SK-N-SH treated with all-trans-retinoic acid at 6 μM for 48 hours (cell line): ENCODE data around the gene ATP11A.
"Not testable (repeated sequence)": the region's sequence is repeated elsewhere in the genome, so short reads cannot be mapped to it uniquely, and the experiment has no call there.

Experiments
- ATAC-seq: fragments of 200-7000 bp; cut with Tn5 transposase; 3 replicates; pipeline ENCODE4 v1.9.1; 2020; ENCODE audit warnings: mild to moderate bottlenecking, moderate library complexity
- ARNTL ChIP-seq: fragments of 450-650 bp; formaldehyde crosslinking; IDR thresholded peaks from 2 replicates; pipeline ENCODE4 v1.5.0; 2020; ENCODE audit warnings: low read depth, mild to moderate bottlenecking, moderate library complexity, borderline replicate concordance
- BACH2 ChIP-seq: fragments of 250-450 bp; sonication (Bioruptor Pico); IDR thresholded peaks from 2 replicates; pipeline ENCODE4 v1.9.0; 2021; ENCODE audit warnings: mild to moderate bottlenecking, borderline replicate concordance
- ESRRG ChIP-seq: fragments of 250-450 bp; sonication (Bioruptor Pico); IDR thresholded peaks from 2 replicates; pipeline ENCODE4 v1.6.1; 2021; ENCODE audit warnings: mild to moderate bottlenecking
- OSR1 ChIP-seq: fragments of 250-450 bp; sonication (Bioruptor Pico); IDR thresholded peaks from 2 replicates; pipeline ENCODE4 v1.8.0; 2022; ENCODE audit warnings: moderate library complexity, mild to moderate bottlenecking, inconsistent platforms
- PPARA ChIP-seq: fragments of 250-450 bp; sonication (Bioruptor Pico); IDR thresholded peaks from 2 replicates; pipeline ENCODE4 v1.5.0; 2020; ENCODE audit warnings: mild to moderate bottlenecking, borderline replicate concordance
- RARB ChIP-seq: fragments of 250-450 bp; sonication (Bioruptor Pico); IDR thresholded peaks from 2 replicates; pipeline ENCODE4 v1.8.0; 2021; ENCODE audit warnings: mild to moderate bottlenecking, moderate library complexity
- SNAI2 ChIP-seq: fragments of 250-450 bp; sonication (Bioruptor Pico); IDR thresholded peaks from 2 replicates; pipeline ENCODE4 v1.5.0; 2020; ENCODE audit warnings: mild to moderate bottlenecking, moderate library complexity
- TCF4 ChIP-seq: fragments of 250-450 bp; sonication (Bioruptor Pico); IDR thresholded peaks from 2 replicates; pipeline ENCODE4 v1.8.0; 2021; ENCODE audit warnings: mild to moderate bottlenecking, moderate library complexity, borderline replicate concordance
- TOX ChIP-seq: fragments of 250-450 bp; sonication (Bioruptor Pico); IDR thresholded peaks from 2 replicates; pipeline ENCODE4 v1.8.0; 2021; ENCODE audit warnings: mild to moderate bottlenecking, moderate library complexity, borderline replicate concordance
- ZC3H10 ChIP-seq: fragments of 250-450 bp; sonication (Bioruptor Pico); IDR thresholded peaks from 2 replicates; pipeline ENCODE4 v1.5.1; 2021; ENCODE audit warnings: mild to moderate bottlenecking, moderate library complexity
- ZNF565 ChIP-seq: fragments of 450-650 bp; formaldehyde crosslinking; conservative IDR thresholded peaks from 2 replicates; pipeline ENCODE4 v1.5.0; 2020; ENCODE audit warnings: low read depth, mild to moderate bottlenecking, moderate library complexity
- ZNF8 ChIP-seq: fragments of 450-650 bp; formaldehyde crosslinking; IDR thresholded peaks from 2 replicates; pipeline ENCODE4 v1.5.0; 2020; ENCODE audit warnings: mild to moderate bottlenecking, moderate library complexity
- TF ChIP-seq, protein P1 (sequence below): fragments of 250-450 bp; sonication (Bioruptor Pico); IDR thresholded peaks from 2 replicates; pipeline ENCODE4 v1.8.0; 2020; ENCODE audit warnings: mild to moderate bottlenecking, moderate library complexity, borderline replicate concordance
- TF ChIP-seq, protein P2 (sequence below): fragments of 250-450 bp; sonication (Bioruptor Pico); IDR thresholded peaks from 2 replicates; pipeline ENCODE4 v1.5.1; 2021; ENCODE audit warnings: mild to moderate bottlenecking, moderate library complexity
- TF ChIP-seq, protein P3 (sequence below): fragments of 250-450 bp; sonication (Bioruptor Pico); IDR thresholded peaks from 2 replicates; pipeline ENCODE4 v1.8.0; 2021; ENCODE audit warnings: low read depth, mild to moderate bottlenecking, moderate library complexity, borderline replicate concordance
- TF ChIP-seq, protein P4 (sequence below): fragments of 250-450 bp; sonication (Bioruptor Pico); IDR thresholded peaks from 2 replicates; pipeline ENCODE4 v1.5.1; 2020; ENCODE audit warnings: low read depth, mild to moderate bottlenecking, moderate library complexity

Gene ATP11A

DNA sequence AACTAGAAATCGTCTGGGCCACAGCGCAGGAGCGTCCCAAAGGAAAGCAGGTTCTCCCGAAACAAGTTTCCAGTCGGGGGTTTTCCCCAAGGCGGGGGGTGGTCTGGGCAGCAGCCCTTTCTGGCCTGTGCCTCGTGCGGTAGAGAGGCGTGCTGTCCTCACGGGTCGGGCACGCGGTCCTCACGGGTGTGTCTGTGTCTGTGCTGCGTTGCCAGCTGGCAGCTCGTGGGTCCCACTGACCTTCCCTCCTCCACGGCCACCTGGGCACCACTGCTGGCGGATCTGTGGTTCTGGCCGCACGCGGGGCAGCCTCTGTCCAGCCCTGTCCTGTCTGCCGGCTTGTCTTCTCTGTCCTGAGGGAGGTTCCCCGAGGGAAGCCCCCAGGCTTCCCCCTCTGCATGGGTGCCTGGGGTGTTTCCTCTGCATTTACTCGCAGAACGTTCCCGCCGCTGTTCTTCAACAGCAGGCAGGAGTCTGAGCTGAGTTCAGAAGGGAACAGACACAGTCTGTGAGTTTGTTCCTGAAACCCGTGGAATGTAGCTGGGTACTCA is 181.0 kb downstream of the ATP11A start:
- TF ChIP-seq, protein P1, sequence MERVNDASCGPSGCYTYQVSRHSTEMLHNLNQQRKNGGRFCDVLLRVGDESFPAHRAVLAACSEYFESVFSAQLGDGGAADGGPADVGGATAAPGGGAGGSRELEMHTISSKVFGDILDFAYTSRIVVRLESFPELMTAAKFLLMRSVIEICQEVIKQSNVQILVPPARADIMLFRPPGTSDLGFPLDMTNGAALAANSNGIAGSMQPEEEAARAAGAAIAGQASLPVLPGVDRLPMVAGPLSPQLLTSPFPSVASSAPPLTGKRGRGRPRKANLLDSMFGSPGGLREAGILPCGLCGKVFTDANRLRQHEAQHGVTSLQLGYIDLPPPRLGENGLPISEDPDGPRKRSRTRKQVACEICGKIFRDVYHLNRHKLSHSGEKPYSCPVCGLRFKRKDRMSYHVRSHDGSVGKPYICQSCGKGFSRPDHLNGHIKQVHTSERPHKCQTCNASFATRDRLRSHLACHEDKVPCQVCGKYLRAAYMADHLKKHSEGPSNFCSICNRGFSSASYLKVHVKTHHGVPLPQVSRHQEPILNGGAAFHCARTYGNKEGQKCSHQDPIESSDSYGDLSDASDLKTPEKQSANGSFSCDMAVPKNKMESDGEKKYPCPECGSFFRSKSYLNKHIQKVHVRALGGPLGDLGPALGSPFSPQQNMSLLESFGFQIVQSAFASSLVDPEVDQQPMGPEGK: no peak
- TF ChIP-seq ESRRG (no peak), ZNF565 (CRISPR knock-in tag) (no peak), BACH2 (CRISPR knock-in tag) (no peak), PPARA (CRISPR knock-in tag) (no peak), RARB (CRISPR knock-in tag) (no peak), OSR1 (CRISPR knock-in tag) (no peak), ZNF8 (CRISPR knock-in tag) (no peak), ZC3H10 (CRISPR knock-in tag) (no peak), TCF4 (CRISPR knock-in tag) (no peak)
- TF ChIP-seq, protein P2, sequence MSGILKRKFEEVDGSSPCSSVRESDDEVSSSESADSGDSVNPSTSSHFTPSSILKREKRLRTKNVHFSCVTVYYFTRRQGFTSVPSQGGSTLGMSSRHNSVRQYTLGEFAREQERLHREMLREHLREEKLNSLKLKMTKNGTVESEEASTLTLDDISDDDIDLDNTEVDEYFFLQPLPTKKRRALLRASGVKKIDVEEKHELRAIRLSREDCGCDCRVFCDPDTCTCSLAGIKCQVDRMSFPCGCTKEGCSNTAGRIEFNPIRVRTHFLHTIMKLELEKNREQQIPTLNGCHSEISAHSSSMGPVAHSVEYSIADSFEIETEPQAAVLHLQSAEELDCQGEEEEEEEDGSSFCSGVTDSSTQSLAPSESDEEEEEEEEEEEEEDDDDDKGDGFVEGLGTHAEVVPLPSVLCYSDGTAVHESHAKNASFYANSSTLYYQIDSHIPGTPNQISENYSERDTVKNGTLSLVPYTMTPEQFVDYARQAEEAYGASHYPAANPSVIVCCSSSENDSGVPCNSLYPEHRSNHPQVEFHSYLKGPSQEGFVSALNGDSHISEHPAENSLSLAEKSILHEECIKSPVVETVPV (CRISPR knock-in tag): no peak
- TF ChIP-seq, protein P3, sequence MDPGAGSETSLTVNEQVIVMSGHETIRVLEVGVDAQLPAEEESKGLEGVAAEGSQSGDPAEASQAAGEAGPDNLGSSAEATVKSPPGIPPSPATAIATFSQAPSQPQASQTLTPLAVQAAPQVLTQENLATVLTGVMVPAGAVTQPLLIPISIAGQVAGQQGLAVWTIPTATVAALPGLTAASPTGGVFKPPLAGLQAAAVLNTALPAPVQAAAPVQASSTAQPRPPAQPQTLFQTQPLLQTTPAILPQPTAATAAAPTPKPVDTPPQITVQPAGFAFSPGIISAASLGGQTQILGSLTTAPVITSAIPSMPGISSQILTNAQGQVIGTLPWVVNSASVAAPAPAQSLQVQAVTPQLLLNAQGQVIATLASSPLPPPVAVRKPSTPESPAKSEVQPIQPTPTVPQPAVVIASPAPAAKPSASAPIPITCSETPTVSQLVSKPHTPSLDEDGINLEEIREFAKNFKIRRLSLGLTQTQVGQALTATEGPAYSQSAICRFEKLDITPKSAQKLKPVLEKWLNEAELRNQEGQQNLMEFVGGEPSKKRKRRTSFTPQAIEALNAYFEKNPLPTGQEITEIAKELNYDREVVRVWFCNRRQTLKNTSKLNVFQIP (CRISPR knock-in tag): no peak
- TF ChIP-seq, protein P4, sequence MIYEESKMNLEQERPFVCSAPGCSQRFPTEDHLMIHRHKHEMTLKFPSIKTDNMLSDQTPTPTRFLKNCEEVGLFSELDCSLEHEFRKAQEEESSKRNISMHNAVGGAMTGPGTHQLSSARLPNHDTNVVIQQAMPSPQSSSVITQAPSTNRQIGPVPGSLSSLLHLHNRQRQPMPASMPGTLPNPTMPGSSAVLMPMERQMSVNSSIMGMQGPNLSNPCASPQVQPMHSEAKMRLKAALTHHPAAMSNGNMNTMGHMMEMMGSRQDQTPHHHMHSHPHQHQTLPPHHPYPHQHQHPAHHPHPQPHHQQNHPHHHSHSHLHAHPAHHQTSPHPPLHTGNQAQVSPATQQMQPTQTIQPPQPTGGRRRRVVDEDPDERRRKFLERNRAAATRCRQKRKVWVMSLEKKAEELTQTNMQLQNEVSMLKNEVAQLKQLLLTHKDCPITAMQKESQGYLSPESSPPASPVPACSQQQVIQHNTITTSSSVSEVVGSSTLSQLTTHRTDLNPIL (CRISPR knock-in tag): no peak
- no peak for ATAC-seq

DNA sequence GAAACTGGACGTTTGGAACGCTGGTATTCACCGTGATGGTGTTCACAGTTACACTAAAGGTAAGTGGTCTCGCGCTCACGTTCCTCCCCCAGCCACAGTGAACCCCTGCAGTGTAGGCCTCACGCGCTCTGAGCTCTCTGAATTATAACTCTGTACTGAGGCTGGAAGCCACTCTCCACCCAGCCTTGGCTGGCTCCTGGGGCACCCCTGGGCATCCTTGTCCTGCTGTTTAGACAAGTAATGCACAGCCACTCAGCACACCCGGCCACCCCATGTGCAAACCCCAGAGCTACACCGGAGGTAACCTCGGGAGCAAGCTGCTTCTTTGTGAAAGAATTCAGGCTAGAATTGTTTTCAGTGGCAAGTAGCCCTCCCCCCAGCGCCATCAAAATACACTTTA is 181.9 kb downstream of the ATP11A start:
- no peak for ATAC-seq
- TF ChIP-seq SNAI2 (CRISPR knock-in tag): no peak
- no peak for TF ChIP-seq ARNTL (CRISPR knock-in tag)
- TF ChIP-seq TOX (CRISPR knock-in tag): no peak
- no peak for TF ChIP-seq ZNF565 (CRISPR knock-in tag)

DNA sequence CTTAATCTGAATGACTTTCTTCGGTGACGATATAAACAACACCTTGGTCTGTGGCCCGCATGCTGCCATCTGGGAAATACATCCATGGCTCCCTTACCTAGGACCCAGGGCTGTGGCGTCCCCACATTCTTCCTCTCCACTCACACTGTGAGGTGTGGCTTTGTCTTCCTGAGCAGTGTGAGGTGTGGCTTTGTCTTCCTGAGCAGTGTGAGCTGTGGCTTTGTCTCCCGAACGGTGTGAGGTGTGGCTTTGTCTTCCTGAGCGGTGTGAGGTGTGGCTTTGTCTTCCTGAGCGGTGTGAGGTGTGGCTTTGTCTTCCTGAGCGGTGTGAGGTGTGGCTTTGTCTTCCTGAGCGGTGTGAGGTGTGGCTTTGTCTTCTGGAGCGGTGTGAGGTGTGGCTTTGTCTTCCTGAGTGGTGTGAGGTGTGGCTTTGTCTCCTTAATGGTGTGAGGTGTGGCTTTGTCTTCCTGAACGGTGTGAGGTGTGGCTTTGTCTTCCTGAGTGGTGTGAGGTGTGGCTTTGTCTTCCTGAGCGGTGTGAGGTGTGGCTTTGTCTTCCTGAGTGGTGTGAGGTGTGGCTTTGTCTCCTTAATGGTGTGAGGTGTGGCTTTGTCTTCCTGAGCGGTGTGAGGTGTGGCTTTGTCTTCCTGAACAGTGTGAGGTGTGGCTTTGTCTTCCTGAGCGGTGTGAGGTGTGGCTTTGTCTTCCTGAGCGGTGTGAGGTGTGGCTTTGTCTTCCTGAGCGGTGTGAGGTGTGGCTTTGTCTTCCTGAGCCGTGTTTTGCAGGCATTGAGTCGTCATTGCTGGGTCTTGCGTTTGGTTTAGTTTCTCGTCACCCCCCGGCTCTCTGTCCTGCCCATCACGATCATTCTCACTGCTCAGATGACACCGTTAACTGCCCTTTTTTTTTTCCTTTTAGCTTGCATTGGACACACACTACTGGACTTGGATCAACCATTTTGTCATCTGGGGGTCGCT is 183.1 kb downstream of the ATP11A start:
- not testable (repeated sequence) for ATAC-seq

DNA sequence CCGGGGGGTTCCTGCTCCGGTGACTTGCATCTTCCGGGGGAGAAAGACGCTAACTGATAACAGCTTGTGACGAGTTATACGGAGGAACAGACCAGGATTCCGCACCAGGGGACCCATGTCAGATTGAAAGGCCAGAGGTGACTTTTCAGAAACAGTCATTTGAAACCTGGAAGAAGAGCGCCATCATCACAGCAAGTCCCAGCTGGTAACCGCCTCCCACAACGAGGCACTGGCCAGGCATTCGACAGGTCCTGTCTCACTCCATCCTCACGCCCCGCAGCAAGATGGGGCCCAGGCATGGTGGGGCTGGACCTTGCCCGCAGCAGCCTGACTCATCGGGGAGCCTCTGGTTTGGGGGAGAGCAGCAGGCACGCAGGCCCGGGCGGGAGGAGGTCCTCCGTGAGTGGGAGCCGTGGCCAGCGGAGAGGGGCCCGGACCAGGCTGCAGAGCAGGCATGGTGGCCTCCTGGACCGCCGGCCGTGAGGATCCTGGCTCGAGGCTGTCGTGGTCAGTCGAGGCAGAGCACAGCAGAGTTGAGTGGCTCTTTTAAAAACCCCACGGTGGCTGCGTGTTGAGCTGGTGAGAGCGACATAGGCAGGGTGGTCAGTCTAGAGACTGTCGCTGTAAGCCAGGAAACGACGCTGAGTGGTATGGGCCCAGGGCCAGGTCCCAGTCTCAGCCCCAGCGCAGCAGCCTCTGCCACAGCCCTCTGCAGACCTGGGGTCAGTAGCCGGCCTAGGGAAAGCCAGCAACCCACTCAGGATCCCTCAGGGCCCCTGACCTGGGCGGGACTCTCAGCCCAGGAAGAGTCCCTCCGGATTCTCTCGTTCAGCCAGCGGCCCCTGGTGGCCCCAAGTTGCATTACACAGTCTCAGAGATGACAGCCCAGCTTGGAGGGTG is 184.3 kb downstream of the ATP11A start:
- no peak for TF ChIP-seq SNAI2 (CRISPR knock-in tag)
- no peak for TF ChIP-seq OSR1 (CRISPR knock-in tag)
- TF ChIP-seq, protein P2 (CRISPR knock-in tag): no peak
- no peak for TF ChIP-seq TCF4 (CRISPR knock-in tag)
- TF ChIP-seq ZNF8 (CRISPR knock-in tag): no peak
- peak; percentile 97 for ATAC-seq
